Stimulated activated CD4-positive, alpha-beta T cell treated with anti-CD3 and anti-CD28 coated beads, Interleukin-1b, Interleukin-23, amount 100 ng/mL, for 4 hours (primary cell): ENCODE measurements around the gene DNM3.

Source experiments
- DNase-seq, 2 donors: peaks; one replicate each; pipeline ENCODE4 v3.0.0-alpha.2; 2020; ENCODE audit warnings: low read depth in 2 of 2

The DNM3 gene

DNA sequence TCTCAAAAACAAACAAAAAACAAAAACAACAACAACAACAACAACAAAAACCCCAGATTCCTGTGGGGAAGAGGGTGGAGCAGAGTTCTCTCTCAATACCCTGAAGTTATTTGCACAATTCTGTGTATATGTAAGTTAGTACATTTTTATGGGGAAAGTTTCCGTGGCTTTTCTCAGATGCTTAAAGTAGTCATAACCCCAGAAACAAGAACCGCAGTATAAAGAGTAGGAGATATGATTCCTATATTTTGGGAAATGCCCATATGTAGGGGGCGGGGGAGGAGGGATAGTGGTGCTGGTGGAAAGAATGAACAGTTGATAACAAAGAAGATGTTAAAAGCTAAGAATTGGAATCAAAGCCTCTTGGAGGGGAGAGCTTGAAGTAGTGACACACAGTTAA, 131.5 kb downstream of the DNM3 start:
- DNase-seq: no peak

- no peak for DNase-seq
Observed at GRCh38 chr1:171973421-171973820, 132.1 kb downstream of the DNM3 start.

DNA sequence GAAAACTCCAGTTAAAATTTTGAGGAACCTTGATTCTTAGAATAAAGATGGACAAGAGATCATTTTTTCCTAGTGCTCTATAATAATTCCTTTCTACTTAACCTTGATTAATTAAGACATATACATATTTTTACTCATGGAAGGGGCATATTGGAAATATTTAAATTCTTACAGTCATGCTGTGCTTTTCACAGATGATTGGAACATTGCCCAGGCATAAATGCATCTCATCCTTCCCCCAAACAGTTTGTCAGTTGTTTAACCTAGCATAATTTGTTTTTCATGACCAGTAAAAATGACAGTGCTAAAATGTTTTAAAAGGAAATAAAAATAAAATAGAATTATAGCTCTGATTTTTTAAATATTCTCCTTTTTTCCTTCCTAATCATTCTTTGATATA, 140.0 kb downstream of the DNM3 start:
- DNase-seq: no peak

DNA sequence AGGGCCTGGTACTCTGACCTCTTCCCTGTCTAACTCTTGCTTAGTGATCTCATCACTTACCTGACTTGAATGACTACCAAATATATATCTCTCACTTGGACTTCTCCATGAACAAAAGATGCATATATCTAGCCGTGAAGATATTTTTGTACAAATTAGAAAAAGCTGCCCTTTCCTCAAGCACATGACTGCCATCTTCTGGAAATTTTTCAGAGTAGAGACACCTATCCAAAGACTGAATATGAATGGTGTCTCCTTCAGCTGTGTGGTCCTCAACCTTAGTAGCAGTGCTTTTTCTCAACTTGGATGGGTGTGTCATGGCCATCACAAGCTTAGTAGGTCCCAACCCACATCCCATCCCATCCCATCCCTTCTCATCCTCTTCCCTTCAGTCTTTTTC, 142.3 kb downstream of the DNM3 start:
- DNase-seq: no peak

DNA sequence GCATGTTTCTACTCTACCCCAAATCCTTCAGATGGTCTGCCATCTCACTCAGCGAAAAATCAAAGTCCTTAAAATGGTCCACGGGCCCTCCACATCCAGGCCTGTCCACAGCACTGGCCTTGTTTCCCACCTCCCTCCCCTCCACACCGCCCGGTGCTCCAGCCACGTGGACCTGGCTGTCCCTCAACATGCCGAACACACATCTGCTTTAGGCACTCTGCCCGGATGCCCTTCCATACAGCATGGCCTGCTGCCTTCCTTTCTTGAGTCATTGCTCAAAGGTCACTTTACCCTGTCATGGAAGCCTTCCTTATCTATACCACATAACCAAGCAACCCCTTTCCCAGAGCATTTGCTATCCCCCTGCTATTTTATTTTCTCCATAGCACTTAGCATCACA, 143.0 kb downstream of the DNM3 start:
- DNase-seq: no peak

DNA sequence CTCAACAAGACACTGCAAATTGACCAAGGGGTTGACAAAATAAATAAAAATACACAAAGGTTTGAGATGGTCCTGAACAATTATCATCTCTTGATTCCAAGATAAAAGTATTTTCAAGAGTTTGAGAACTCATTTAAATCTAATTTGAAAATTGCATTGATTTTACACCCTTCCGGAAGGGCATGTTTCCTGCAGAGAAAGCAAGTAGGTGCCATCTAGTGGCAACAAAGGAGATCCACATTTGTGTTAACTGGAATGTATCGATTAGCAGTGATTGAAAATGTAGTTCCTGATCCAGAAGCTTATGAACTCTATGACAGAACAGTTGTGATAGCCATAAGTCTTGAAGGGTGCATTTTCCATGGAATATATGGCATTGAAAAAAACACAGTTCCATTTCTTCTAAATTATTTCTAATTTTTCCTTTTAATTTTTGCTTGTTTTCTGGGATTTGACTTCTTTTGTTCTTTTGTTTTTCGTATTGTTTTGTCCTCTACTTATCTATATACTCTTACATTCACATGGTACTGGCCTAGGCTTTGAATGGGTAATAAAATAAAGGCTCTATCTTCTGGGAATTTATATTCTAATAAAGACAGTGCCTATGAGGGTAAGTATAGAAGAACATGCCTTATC, 143.7 kb downstream of the DNM3 start:
- peak in 1 of 2 donors; percentile 9 for DNase-seq

- DNase-seq: no peak
Observed at GRCh38 chr1:171985639-171986038, 144.3 kb downstream of the DNM3 start.

DNA sequence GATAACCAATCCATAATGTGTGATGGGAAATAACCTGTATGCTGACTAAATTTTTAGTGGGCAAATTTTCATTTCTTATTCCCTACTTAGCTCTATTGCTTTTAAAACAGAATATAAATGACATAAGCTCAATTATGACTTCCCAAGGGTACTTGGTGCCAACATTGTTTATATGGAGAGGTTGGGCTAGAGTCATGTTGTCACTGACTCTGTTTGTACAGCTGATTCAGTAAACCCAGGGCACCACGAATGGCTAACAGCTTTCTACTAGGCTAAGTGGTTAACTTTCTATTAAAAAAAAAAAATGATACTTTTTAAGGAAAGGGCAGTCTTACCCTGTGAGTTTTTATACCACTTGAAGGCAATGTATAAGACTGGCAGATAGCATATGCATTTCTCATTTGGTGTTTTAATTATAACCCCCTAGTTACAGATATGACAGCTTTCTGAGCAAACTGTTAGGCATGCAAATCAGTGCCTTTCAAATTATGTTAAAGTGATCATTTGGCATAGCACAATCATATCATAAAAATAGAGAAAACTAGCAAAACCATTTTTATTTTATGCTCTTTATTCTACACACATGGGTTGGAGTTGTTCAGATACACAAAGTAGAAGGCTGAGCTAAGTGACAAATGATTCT, 147.1 kb downstream of the DNM3 start:
- DNase-seq: no peak

GRCh38 chr1:171990371-171990770, 149.1 kb downstream of the DNM3 start:
- DNase-seq: no peak

- DNase-seq: no peak
Observed at GRCh38 chr1:171994293-171994692, 153.0 kb downstream of the DNM3 start.

GRCh38 chr1:171995573-171995972, 154.3 kb downstream of the DNM3 start:
- DNase-seq: no peak

- no peak for DNase-seq
Observed at GRCh38 chr1:171997936-171998335, 156.6 kb downstream of the DNM3 start.

DNA sequence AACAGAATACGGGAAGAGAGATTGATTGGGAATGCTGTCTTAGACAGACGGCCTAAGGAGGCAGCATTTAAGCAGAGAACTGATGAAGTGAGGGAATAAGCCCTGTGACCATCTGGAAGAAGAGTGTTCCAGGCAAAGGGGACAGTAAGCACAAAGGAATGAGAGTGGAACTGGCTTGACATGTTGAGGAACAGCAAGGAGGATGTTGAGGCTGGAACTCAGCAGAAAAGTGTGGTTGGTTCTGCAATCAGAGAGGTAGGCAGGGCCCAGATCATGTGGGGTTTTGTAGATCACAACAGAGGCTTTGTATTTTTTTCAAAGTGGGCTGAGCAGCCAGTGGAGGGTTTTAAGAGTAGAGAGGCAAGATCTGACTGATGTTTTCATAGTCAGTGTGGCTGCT, 157.4 kb downstream of the DNM3 start:
- no peak for DNase-seq

GRCh38 chr1:171999756-172000155, 158.5 kb downstream of the DNM3 start:
- no peak for DNase-seq

GRCh38 chr1:172001288-172001687, 160.0 kb downstream of the DNM3 start:
- DNase-seq: no peak

DNA sequence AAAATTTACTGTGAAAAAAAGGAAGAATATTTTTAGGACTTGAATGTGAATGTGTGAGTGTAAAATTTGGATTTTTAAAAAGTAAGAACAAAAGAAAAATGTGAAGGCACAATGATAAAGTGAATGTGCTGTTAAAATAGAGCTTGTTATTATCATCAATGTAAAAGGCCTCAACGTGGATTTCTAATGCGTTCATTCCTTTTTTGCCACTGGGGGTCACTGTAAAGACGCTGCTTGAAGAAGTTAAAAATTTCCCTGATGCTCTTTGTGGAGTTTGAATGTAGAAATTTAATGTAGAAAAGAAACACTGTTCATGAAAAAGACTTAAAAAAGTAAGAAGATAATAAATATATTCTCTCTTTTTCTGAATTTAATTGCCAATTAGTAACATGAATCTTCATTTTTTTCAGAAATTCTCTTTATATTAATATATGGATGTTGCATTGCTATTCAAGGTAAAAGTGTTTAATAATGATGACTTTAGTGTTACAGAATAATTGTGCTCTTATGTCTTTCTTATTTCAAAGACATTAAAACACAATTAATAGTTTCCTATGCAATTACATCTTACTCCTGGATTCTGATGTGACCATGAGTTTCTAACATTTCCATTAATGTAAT, 161.5 kb downstream of the DNM3 start:
- no peak for DNase-seq

DNA sequence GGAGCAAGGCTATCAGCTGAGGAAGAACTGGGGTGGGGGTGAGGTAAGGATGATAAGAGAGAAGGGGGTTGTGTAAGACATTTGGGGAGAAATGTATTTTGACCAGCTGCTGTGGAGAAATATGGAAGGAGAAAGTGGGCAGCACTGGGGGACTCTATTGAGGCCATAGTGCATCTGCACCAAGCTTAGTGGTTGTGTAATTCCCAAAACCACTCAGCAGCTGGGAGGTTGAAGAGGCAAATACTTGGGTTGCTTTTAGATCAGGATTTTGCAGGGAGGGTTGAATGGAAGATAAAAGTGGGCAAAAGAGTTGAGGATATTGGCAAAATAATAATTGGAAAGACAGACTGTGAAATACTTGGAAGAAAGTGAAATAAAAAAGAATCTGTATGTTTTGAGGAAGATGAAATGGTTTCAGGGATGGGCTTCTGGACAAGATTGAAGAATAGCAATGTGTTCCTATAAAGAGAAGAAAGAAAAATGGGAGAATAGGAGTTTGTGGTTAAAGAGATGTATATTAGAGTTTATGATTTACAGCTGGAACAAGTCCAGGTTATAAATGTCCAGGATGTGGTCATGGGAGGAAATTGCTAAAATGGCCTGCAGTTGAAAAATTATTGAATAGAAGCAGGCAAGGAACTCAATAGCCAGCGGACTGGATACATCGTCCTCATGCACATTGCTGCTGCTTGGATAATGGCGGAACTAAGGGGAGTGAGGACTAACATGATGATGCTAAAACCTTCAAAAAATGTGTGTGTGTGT, 162.7 kb downstream of the DNM3 start:
- DNase-seq: no peak

DNA sequence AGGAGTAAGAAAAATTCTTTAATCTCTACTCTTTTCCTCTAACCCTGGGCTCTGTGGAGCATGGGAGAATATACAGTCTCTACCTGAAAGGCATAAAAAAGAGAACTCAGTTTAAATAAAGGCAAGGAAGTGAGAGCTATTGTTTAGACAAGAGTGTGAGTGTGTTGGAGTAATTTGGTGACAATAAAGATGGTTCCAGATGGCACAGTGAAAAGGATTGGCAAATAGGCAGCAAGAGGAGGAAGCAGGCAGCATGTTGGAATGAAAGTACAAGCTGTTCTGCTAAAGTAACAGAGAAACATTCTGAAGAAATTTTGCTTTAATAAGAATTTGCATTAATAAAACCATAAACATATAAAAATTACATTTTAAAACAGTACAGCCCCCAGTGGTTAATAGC, 163.4 kb downstream of the DNM3 start:
- no peak for DNase-seq

GRCh38 chr1:172005856-172006255, 164.6 kb downstream of the DNM3 start:
- no peak for DNase-seq

GRCh38 chr1:172006660-172007059, 165.4 kb downstream of the DNM3 start:
- no peak for DNase-seq

- no peak for DNase-seq
Observed at GRCh38 chr1:172018727-172019311, 177.5 kb downstream of the DNM3 start.

- DNase-seq: no peak
Observed at GRCh38 chr1:172019976-172020375, 178.7 kb downstream of the DNM3 start.
